PC-9 (cell line): ENCODE measurements around the gene CLASP1. TPM values are rescaled to one million over a fixed set of nuclear protein-coding genes. Genes with fewer than 3 reads are reported as not detected.

Source experiments
- BruUV-seq: library from RNA; stranded (reverse); fragments of 400-500 nt; replicated peaks from 2 replicates; lab custom pipeline; 2021; lab: Mats Ljungman, UMichigan
- CTCF ChIA-PET: fragments of 300-600 bp; sonication (Branson Sonifier 250); formaldehyde crosslinking; loops from one replicate; lab custom pipeline; 2022; ENCODE audit warnings: antibody characterized with exemption; lab: Charles Lee
- POLR2A ChIA-PET: fragments of 300-600 bp; sonication (Branson Sonifier 250); formaldehyde crosslinking; loops from one replicate; lab custom pipeline; 2022; ENCODE audit warnings: antibody characterized with exemption; ENCODE audit not compliant: unreplicated experiment; lab: Charles Lee
- DNase-seq, 2 experiments: peaks; one replicate each; pipeline versions ENCODE4 v3.0.0 to v3.0.0-alpha.2; 2015 to 2022; ENCODE audit warnings: mixed read lengths in 1 of 2
- H2AFZ ChIP-seq: fragments of 200-600 bp; sonication (generic); 2 replicates; pipeline ENCODE4 v1.8.1; 2017; ENCODE audit warnings: antibody characterized with exemption
- H3F3A ChIP-seq: fragments of 200-600 bp; sonication (generic); 2 replicates; pipeline ENCODE4 v1.8.1; 2017; ENCODE audit warnings: antibody characterized with exemption, mild to moderate bottlenecking, low read depth; ENCODE audit not compliant: insufficient read depth
- H3K27ac ChIP-seq: fragments of 200-600 bp; sonication (generic); 2 replicates; pipeline ENCODE4 v1.6.1; 2016; ENCODE audit warnings: mixed run types
- H3K27me3 ChIP-seq: fragments of 200-600 bp; sonication (generic); 2 replicates; pipeline ENCODE4 v1.6.1; 2016; ENCODE audit warnings: low read depth, mixed run types; ENCODE audit not compliant: insufficient read depth
- H3K36me3 ChIP-seq: fragments of 200-600 bp; sonication (generic); 2 replicates; pipeline ENCODE4 v1.6.1; 2016; ENCODE audit warnings: low read depth, mixed run types
- H3K4me1 ChIP-seq: fragments of 200-600 bp; sonication (generic); replicated peaks from 2 replicates; pipeline ENCODE4 v1.6.1; 2016; ENCODE audit warnings: mixed run types; ENCODE audit not compliant: insufficient read depth
- H3K4me2 ChIP-seq: fragments of 200-600 bp; sonication (generic); 2 replicates; pipeline ENCODE4 v1.6.1; 2017; ENCODE audit warnings: mixed run types
- H3K4me3 ChIP-seq: fragments of 200-600 bp; sonication (generic); 2 replicates; pipeline ENCODE4 v1.6.1; 2016; ENCODE audit warnings: mixed run types
- H3K79me2 ChIP-seq: fragments of 200-600 bp; sonication (generic); 2 replicates; pipeline ENCODE4 v1.6.1; 2017; ENCODE audit warnings: low read depth, mixed run types
- H3K9me2 ChIP-seq: fragments of 200-600 bp; sonication (generic); 2 replicates; pipeline ENCODE4 v1.8.1; 2017; ENCODE audit warnings: mild to moderate bottlenecking; ENCODE audit not compliant: insufficient read depth
- H3K9me3 ChIP-seq: fragments of 200-600 bp; sonication (generic); 2 replicates; pipeline ENCODE4 v1.8.1; 2016; ENCODE audit warnings: low read depth; ENCODE audit not compliant: insufficient read depth
- H4K20me1 ChIP-seq: fragments of 200-600 bp; sonication (generic); 2 replicates; pipeline ENCODE4 v1.8.1; 2017; ENCODE audit not compliant: insufficient read depth
- EZH2 ChIP-seq: fragments of 200-600 bp; sonication (generic); IDR thresholded peaks from 2 replicates; pipeline ENCODE4 v1.8.0; 2017; ENCODE audit warnings: antibody characterized with exemption, low read depth
- intact Hi-C: fragments of 100-400 bp; cut with micrococcal nuclease; formaldehyde crosslinking; loops from one replicate; pipeline ENCODE4 v1.10.0; 2022; ENCODE audit not compliant: unreplicated experiment
- total RNA-seq: library from RNA; stranded (reverse); gene quantifications from 2 replicates; pipeline ENCODE4 v1.2.3, GENCODE V29; 2021
- TF ChIP-seq, protein P1 (sequence below): fragments of 200-600 bp; sonication (generic); conservative IDR thresholded peaks from 2 replicates; pipeline ENCODE4 v1.6.1; 2017; ENCODE audit warnings: mixed run types, antibody characterized with exemption, mild to moderate bottlenecking, moderate library complexity

CLASP1 gene
- total RNA-seq, 1 experiment from 2014 or later: 61.8 TPM

DNA sequence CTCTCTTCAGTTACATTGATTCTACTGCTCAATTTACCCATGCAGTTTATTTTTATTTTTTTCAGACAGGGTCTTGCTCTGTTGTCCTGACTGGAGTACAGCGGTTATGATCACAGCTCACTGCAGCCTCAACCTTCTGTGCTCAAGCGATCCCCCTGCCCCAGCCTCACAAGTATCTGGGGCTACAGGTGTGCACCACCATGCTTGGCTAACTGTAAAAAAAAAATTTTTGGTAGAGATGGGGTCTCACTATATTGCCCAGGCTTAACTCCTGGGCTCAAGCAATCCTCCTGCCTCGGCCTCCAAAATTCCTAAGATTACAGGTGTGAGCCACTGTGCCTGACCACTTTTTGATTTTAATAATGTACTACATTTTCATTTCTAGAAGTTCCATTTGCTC, 212.3 kb downstream of the CLASP1 start:
- Histone ChIP-seq H3K4me3 (no peak overlapping the region), H3F3A (peaks cover 8% of the 10 kb centered on the region; the same call in 1 of the 2 replicates), H3K27me3 (no peaks in the 10 kb centered on the region), H3K9me2 (no peaks in the 10 kb centered on the region), H2AFZ (no peak overlapping the region), H3K4me2 (no peak overlapping the region), H3K36me3 (0 out of 2 replicates have a peak, but pooled peaks cover 5% of the 10 kb centered on the region), H3K27ac (no peak overlapping the region), H4K20me1 (no peaks in the 10 kb centered on the region), H3K9me3 (no peaks in the 10 kb centered on the region), H3K79me2 (no peaks in the 10 kb centered on the region), H3K4me1 (no peaks in the 10 kb centered on the region)
- POLR2A ChIA-PET: interaction anchor here (0.6 kb wide), 1 partner anchor 1762 kb away, joined by 5 read pairs; no protein-coding TSS in a partner anchor
- no TSS peak for BruUV-seq
- TF ChIP-seq EZH2: no peak
- TF ChIP-seq, protein P1, sequence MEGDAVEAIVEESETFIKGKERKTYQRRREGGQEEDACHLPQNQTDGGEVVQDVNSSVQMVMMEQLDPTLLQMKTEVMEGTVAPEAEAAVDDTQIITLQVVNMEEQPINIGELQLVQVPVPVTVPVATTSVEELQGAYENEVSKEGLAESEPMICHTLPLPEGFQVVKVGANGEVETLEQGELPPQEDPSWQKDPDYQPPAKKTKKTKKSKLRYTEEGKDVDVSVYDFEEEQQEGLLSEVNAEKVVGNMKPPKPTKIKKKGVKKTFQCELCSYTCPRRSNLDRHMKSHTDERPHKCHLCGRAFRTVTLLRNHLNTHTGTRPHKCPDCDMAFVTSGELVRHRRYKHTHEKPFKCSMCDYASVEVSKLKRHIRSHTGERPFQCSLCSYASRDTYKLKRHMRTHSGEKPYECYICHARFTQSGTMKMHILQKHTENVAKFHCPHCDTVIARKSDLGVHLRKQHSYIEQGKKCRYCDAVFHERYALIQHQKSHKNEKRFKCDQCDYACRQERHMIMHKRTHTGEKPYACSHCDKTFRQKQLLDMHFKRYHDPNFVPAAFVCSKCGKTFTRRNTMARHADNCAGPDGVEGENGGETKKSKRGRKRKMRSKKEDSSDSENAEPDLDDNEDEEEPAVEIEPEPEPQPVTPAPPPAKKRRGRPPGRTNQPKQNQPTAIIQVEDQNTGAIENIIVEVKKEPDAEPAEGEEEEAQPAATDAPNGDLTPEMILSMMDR: no peak
- CTCF ChIA-PET: no interaction called here
- DNase-seq: no peak
- intact Hi-C loops: no loop called here

DNA sequence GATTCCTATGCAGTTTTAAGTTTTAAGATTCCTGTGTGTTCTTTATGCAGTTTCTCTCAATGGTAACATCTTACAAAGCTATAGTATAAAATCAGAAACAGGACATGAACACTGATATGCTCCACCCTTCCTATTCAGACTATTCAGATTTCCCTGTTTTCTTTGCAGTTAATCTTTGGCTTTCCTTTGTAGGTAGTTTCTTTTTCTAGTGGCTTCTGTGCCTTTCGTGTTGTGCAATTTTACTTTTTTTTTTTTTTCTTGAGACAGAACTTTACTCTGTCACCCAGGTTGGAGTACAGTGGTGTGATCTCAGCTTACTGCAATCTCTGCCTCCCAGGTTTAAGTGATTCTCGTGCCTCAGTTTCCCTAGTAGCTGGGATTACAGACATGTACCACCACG, 213.5 kb downstream of the CLASP1 start:
- DNase-seq: no peak

DNA sequence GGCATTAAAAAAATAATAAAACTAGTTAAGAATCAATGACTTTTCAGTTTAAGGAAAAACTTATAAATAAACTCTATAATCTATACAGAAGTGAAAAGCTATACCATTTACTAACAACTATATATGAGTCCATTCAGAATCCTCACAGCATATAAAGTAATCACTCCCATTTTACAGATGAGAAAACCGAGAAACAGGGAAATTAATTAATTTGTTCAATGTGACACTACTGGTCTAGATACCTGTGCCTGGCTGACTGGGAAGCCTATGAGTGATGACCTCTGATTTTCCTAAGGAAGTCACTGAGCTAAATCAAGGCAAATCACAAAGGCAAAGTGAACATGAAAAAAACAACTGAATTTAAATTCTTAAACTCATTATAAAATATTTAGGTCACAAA, 218.0 kb downstream of the CLASP1 start:
- intact Hi-C loops: no loop called here
- TF ChIP-seq, protein P1: no peak
- TF ChIP-seq EZH2: no peak

More for the DNA sequence above, 213.5 kb downstream of the CLASP1 start:
- Histone ChIP-seq H3K4me1 (no peaks in the 10 kb centered on the region), H3K79me2 (no peaks in the 10 kb centered on the region), H3F3A (peaks cover 14% of the 10 kb centered on the region; the same call in 1 of the 2 replicates), H3K4me2 (no peak overlapping the region), H3K9me2 (no peaks in the 10 kb centered on the region), H3K4me3 (no peak overlapping the region), H3K27me3 (no peaks in the 10 kb centered on the region), H4K20me1 (no peaks in the 10 kb centered on the region; the same call in 1 of the 2 replicates), H2AFZ (no peak overlapping the region), H3K27ac (no peak overlapping the region), H3K36me3 (no peaks in the 10 kb centered on the region), H3K9me3 (no peaks in the 10 kb centered on the region)
- TF ChIP-seq, protein P1: no peak
- TF ChIP-seq EZH2: no peak
- ChIA-PET CTCF (interaction anchor here (0.6 kb wide), 2 partner anchors 37 to 1670 kb away, joined by 3 to 4 read pairs; no protein-coding TSS in a partner anchor), POLR2A (no interaction called here)
- no TSS peak for BruUV-seq
- intact Hi-C loops: no loop called here

More for the DNA sequence above, 218.0 kb downstream of the CLASP1 start:
- Histone ChIP-seq H3K79me2 (no peaks in the 10 kb centered on the region), H3K36me3 (peaks cover 6% of the 10 kb centered on the region; the same call in 1 of the 2 replicates), H3K9me2 (no peaks in the 10 kb centered on the region), H3F3A (peaks cover 14% of the 10 kb centered on the region; the same call in 1 of the 2 replicates), H4K20me1 (peaks cover 10% of the 10 kb centered on the region; the same call in 1 of the 2 replicates), H3K27me3 (no peaks in the 10 kb centered on the region), H3K4me3 (no peak overlapping the region), H3K4me1 (no peaks in the 10 kb centered on the region), H3K9me3 (no peaks in the 10 kb centered on the region), H3K4me2 (no peak overlapping the region), H2AFZ (no peak overlapping the region), H3K27ac (no peak overlapping the region)
- POLR2A ChIA-PET: no interaction called here
- DNase-seq: no peak
- CTCF ChIA-PET: no interaction called here
- no TSS peak for BruUV-seq
